ENCODE data around the gene PDE6G. TPM values are rescaled to one million over a fixed set of nuclear protein-coding genes. Genes with fewer than 3 reads are reported as not detected.

The PDE6G gene
- total and polyA plus RNA-seq, 2 of the 8 experiments (the other 6 are each of a cell fraction or from before 2014, with no cell fraction given), result 5.8 to 12.9 TPM

GRCh38 chr17:81655378-81656117 is 794 bp downstream of the PDE6G start (continued):
- no peak for TF ChIP-seq SIN3A (conservative IDR thresholded peaks at IDR 0.05 in 1 of 2, IDR thresholded peaks at IDR 0.05 in 1 of 2; ENCODE audit: low read depth in 1 of 2, low read length in 2 of 2)
- no peak for TF ChIP-seq SAP30 (IDR thresholded peaks at IDR 0.05; ENCODE audit: insufficient read depth, insufficient replicate concordance, low read length)
- peak; percentile 39; the same call in 1 of the 2 replicates for TF ChIP-seq MAX (IDR thresholded peaks at IDR 0.05)
- no peak for TF ChIP-seq BCL11A (IDR thresholded peaks at IDR 0.05; ENCODE audit: low read depth in 2 of 2, low read length in 2 of 2)

Data from H1 (cell line).